NCI-H526 (cell line): ENCODE measurements around the gene FSD1.
"Not testable (repeated sequence)": the region's sequence is repeated elsewhere in the genome, so short reads cannot be mapped to it uniquely, and the experiment has no call there.

Source experiments
- DNase-seq, 2 experiments: peaks; one replicate each; lab custom pipeline; 2025; lab: John Stamatoyannopoulos, UW

FSD1 gene

GRCh38 chr19:4345342-4346019, 41.1 kb downstream of the FSD1 start:
- DNase-seq, result no peak

- no peak for DNase-seq
Measured at GRCh38 chr19:4346020-4346383, 41.6 kb downstream of the FSD1 start.

DNA sequence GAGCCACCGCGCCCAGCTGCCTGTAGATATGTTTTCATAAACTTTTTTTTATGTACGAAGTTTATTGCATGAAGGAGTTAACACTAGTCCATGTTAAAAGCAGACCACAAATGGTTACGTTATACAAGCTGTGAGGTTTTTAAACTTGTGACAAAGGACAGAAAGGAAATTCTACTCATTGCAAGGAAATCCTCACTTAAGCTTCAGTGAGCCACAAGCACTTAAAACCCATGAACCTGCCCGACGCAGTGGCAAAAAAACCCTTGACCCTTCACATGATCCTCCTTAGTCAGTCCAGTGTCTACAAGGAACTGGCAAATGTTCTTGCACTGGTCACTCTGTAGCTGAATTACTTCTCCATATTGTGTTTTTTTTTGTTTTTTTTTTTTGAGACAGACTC, 43.1 kb downstream of the FSD1 start:
- DNase-seq, result no peak

- not testable (repeated sequence) for DNase-seq
Measured at GRCh38 chr19:4349225-4349624, 44.8 kb downstream of the FSD1 start.

DNA sequence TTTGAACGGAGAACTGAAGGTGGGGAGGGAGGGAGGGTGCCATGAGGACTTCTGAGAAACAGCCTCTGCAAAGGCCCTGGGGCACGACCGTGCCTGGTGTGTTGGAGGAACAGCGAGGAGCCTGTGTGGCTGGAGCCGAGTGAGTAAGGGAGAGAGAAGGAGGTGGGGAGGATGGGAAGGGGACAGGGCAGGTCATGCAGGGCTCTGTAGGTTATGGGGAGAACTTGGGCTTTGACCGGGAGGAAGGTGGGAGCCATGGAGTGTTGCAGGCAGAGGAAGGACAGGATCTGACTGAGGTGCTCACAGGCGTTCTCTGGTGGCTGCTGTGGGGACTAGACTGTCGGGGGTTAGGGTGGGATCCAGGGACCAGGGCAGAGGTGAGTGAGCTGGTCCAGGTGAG, 45.7 kb downstream of the FSD1 start:
- no peak for DNase-seq

DNA sequence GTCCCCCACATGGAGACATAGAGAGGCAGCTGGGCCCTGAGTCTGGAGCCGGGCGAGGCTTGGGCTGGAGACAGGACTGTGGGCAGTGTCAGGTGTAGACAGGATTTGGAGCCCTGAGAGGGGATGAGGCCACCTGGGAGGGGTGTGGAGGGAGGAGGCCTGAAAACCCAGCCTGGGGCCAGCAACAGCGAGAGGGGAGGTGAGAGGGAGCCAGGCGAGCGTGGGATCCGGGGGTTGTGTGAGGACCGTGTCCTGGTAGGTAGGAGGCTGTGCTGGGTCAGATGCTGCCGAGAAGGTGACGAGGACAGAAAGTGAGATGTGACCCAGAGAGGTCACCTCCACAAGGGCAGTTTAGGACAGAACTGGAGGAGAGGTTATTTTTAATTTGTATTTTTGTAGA, 46.3 kb downstream of the FSD1 start:
- DNase-seq, result no peak

GRCh38 chr19:4352701-4353121, 48.3 kb downstream of the FSD1 start:
- DNase-seq, result peak in 1 of 2 experiments; percentile 29

- DNase-seq, result no peak
Measured at GRCh38 chr19:4354282-4354681, 49.9 kb downstream of the FSD1 start.

- no peak for DNase-seq
Measured at GRCh38 chr19:4354897-4355296, 50.5 kb downstream of the FSD1 start.

DNA sequence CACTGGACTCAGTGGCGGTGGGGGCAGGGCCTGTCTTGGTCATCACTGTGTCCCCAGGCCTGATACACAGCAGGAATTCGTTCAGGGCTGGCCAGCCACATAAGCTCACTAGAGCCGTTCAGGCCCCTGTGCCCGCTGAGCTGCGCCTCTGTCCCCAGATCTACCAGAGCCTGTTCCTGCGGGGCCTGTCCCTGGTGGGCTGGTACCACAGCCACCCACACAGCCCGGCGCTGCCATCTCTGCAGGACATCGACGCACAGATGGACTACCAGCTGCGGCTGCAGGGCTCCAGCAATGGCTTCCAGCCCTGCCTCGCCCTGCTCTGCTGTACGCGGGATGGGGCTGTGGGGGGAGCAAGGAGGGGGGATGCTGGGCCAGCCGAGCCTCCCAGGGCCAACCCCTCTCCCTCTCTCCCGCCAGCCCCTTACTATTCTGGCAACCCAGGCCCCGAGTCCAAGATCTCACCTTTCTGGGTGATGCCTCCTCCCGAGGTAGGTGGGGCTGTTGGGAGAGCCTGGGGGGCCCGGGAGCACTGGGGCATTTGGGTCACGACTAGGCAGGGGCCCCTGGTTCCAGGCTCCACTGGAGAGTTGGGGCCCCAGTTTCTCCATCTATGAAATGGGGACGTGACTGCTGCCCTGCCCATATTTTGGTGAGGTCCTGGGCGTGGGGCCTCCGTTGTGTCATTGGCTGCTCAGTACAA, 52.8 kb downstream of the FSD1 start:
- DNase-seq, result no peak

- DNase-seq, result no peak
Measured at GRCh38 chr19:4357921-4358326, 53.5 kb downstream of the FSD1 start.

DNA sequence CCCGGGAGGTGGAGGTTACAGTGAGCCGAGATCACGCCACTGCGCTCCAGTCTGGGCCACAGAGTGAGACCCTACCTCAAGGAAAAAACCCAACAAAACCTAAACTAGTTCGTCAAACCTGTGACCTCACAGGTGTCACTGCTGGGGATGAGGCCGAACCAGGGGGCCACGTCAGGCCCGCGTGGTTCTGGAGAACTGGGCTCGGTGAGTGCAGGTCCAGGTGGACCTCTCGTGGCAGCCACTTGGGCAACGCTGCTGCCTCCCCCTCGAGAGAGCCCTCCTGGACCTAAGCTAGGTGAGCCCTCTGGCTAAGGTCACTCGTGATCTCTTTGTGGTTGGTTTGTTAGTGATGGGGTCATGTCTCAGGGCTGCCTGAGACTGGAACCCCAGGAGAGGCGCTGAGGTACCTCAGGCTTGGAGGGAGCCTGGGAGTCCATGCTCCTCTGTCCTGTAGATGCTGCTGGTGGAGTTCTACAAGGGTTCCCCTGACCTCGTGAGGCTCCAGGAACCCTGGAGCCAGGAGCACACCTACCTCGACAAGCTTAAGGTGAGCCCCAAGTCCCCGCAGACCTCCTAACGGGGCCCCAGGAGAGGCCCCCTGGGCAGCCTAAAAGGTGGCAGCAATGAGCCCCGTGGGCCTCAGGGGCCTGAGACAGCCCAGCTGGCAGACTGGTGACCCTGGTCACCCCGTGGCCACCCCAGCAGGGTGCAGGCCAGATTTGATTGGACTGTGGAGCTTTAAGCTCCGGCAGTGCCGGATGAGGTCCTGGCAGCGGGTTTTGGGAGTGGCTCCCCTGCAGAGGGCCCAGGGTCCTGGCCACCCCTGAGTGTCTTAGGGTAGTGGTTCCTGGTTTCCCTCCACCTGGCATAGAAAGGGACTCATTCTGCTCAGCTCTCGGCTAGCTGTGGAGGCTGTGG, 54.6 kb downstream of the FSD1 start:
- DNase-seq, result no peak

DNA sequence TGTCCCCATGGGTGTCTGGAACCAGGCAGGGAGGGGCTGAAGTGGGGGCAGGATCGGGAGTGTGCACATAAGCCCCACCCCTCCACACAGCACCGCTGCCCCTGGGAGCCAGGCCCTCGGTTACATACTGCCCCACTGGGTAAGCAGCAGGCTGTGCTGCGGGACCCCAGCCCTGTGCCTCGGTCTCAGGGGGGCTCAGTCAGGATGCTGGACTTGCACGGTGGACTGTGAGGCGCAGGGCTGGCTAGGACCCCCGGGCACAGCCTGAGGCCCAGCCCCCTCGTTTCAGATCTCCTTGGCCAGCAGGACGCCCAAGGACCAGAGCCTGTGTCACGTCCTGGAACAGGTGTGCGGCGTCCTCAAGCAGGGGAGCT, 55.2 kb downstream of the FSD1 start:
- DNase-seq, result no peak

GRCh38 chr19:4360081-4360569, 55.7 kb downstream of the FSD1 start:
- DNase-seq, result no peak

GRCh38 chr19:4360641-4361151, 56.3 kb downstream of the FSD1 start:
- DNase-seq, result no peak

GRCh38 chr19:4361152-4362046, 57.0 kb downstream of the FSD1 start:
- no peak for DNase-seq

GRCh38 chr19:4362101-4362828, 57.9 kb downstream of the FSD1 start:
- no peak for DNase-seq

DNA sequence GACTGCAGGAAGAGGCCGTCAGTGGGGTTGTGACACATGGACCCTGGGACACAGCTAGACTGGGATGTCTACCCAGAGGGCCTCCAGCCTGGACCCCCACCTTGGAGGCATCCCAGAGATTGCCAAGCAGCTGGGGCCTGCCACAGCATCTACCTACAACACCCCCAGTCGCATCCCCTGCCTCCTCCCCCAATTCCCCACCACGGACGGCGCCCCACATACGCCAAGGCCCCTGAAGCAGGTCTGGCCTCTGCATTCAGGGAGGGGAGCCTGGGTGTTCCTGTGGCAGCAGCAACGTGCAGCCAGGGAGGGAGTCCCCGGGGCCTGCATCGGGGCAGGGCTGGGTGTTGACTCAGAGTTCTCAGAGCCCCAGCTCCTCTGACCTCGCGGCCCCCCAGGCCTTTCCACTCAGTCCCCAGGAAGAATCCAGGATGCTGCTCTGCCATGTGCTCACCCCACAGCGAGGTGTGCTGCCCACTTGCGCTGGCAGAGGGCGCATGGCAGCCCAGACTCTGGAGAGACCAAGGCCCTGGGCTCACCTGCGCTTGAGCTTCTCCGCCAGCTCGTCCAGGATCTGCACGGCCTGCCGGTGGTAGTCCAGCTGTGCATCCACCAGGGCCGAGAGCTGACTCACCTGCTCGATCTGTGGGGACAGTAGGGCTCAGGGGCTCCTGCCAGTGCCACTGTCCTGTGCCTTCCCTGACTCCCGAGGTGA, 58.6 kb downstream of the FSD1 start:
- peak in 1 of 2 experiments; percentile 48 for DNase-seq

GRCh38 chr19:4363571-4364304, 59.3 kb downstream of the FSD1 start:
- no peak for DNase-seq
